Measurements from ENCODE around the gene COL12A1. TPM values are rescaled to one million over a fixed set of nuclear protein-coding genes. Genes with fewer than 3 reads are reported as not detected.

Gene COL12A1
- total and polyA plus RNA-seq, 9 donors: 244 to 1,030 (median 553) TPM

GRCh38 chr6:75167325-75167724, 38.5 kb downstream of the COL12A1 start:
- Histone ChIP-seq H3K27ac (ENCODE audit: low read length) (peak overlapping the region; percentile 53), H3K4me3 (ENCODE audit: low read length) (no peak overlapping the region), H3K27me3 (ENCODE audit: control insufficient read depth, insufficient read depth, low read length) (no peaks in the 10 kb centered on the region), H3K36me3 (ENCODE audit: control insufficient read depth, insufficient read depth, low read length) (peaks cover 4% of the 10 kb centered on the region), H3K9me3 (replicated peaks; ENCODE audit: control insufficient read depth, low read depth, low read length) (no peaks in the 10 kb centered on the region), H3K4me1 (ENCODE audit: control insufficient read depth, insufficient read depth, low read length) (peaks cover 4% of the 10 kb centered on the region)
- WGBS (ENCODE audit: insufficient coverage): no CpG with 5 or more reads among the region's 3 CpGs
- peak; percentile 80 for DNase-seq

DNA sequence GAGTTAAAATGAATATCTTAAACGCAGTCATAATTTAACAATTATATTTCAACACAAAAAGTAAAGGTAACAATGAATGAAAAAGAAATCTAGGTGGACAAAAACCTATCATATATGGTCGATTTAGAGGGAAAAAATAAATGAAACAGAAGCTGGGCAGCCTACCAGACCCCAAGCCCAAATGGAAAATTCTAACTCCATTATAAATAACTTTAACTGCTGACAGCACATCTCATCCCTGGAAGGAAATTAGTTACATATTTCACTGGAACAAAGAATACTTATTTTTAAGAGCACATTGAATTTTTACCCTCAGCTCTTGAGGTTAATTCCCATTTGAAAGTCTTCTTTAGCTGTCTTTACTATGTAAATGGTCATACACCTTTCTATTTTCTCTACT, 39.1 kb downstream of the COL12A1 start:
- no peaks in the 10 kb centered on the region for H3K27me3 ChIP-seq (ENCODE audit: control insufficient read depth, insufficient read depth, low read length)
- peak overlapping the region; percentile 53 for H3K27ac ChIP-seq (ENCODE audit: low read length)
- peak; percentile 81 for DNase-seq
- H3K36me3 ChIP-seq (ENCODE audit: control insufficient read depth, insufficient read depth, low read length): peaks cover 4% of the 10 kb centered on the region
- H3K4me1 ChIP-seq (ENCODE audit: control insufficient read depth, insufficient read depth, low read length): peaks cover 4% of the 10 kb centered on the region
- WGBS (ENCODE audit: insufficient coverage): no CpG with 5 or more reads among the region's 2 CpGs
- no peak overlapping the region for H3K4me3 ChIP-seq (ENCODE audit: low read length)
- H3K9me3 ChIP-seq (replicated peaks; ENCODE audit: control insufficient read depth, low read depth, low read length): no peaks in the 10 kb centered on the region

GRCh38 chr6:75166236-75166635, 39.6 kb downstream of the COL12A1 start:
- Histone ChIP-seq H3K27me3 (ENCODE audit: control insufficient read depth, insufficient read depth, low read length) (no peaks in the 10 kb centered on the region), H3K9me3 (replicated peaks; ENCODE audit: control insufficient read depth, low read depth, low read length) (no peaks in the 10 kb centered on the region), H3K36me3 (ENCODE audit: control insufficient read depth, insufficient read depth, low read length) (peaks cover 4% of the 10 kb centered on the region), H3K4me1 (ENCODE audit: control insufficient read depth, insufficient read depth, low read length) (peaks cover 2% of the 10 kb centered on the region), H3K27ac (ENCODE audit: low read length) (peak overlapping the region; percentile 21), H3K4me3 (ENCODE audit: low read length) (no peak overlapping the region)
- no peak for DNase-seq
- no CpG with 5 or more reads among the region's 2 CpGs for WGBS (ENCODE audit: insufficient coverage)

GRCh38 chr6:75158176-75158575, 47.7 kb downstream of the COL12A1 start:
- Histone ChIP-seq H3K4me3 (ENCODE audit: low read length) (no peak overlapping the region), H3K27ac (ENCODE audit: low read length) (no peak overlapping the region), H3K27me3 (ENCODE audit: control insufficient read depth, insufficient read depth, low read length) (no peaks in the 10 kb centered on the region), H3K9me3 (replicated peaks; ENCODE audit: control insufficient read depth, low read depth, low read length) (no peaks in the 10 kb centered on the region), H3K4me1 (ENCODE audit: control insufficient read depth, insufficient read depth, low read length) (no peaks in the 10 kb centered on the region), H3K36me3 (ENCODE audit: control insufficient read depth, insufficient read depth, low read length) (peaks cover 6% of the 10 kb centered on the region)
- no peak for DNase-seq

GRCh38 chr6:75157336-75157735, 48.5 kb downstream of the COL12A1 start:
- no peaks in the 10 kb centered on the region for H3K4me1 ChIP-seq (ENCODE audit: control insufficient read depth, insufficient read depth, low read length)
- H3K9me3 ChIP-seq (replicated peaks; ENCODE audit: control insufficient read depth, low read depth, low read length): no peaks in the 10 kb centered on the region
- no peak for DNase-seq
- no peak overlapping the region for H3K27ac ChIP-seq (ENCODE audit: low read length)
- H3K36me3 ChIP-seq (ENCODE audit: control insufficient read depth, insufficient read depth, low read length): peaks cover 6% of the 10 kb centered on the region
- no peak overlapping the region for H3K4me3 ChIP-seq (ENCODE audit: low read length)
- H3K27me3 ChIP-seq (ENCODE audit: control insufficient read depth, insufficient read depth, low read length): no peaks in the 10 kb centered on the region
- WGBS (ENCODE audit: insufficient coverage): no CpG with 5 or more reads among the region's 2 CpGs

DNA sequence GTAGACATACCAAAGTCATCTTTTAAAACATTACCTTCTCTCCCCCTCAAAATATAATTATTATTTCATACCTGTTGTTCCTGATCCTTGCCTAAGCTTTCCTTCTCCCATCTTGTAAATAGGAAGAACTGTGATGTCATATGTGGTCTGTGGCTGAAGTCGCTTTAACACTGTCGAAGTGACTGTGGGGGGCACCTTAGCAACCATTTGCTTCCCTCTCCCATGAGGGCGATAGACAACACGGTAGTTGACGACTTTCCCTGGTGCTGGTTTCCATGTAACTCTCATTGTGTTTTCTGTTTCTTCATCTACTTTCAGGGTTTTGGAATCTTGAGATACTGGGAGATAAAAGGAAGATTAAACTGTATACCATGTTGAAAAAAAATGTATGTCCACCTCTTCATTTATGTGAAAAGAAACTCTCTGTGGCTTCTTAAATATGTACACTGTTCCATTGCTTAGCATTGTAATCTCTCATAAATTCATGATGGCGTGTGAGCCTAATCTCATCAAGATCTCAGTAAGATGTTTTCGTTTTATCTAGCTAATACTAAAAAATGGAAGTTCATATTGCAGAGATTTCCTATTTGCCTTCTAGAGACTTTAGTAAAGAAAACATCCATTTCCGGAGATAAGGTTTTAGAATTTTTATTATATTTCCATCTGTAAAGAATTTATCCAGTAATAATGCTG, 49.5 kb downstream of the COL12A1 start:
- no CpG with 5 or more reads among the region's 8 CpGs for WGBS (ENCODE audit: insufficient coverage)
- no peak for DNase-seq
- Histone ChIP-seq H3K9me3 (replicated peaks; ENCODE audit: control insufficient read depth, low read depth, low read length) (no peaks in the 10 kb centered on the region), H3K27me3 (ENCODE audit: control insufficient read depth, insufficient read depth, low read length) (no peaks in the 10 kb centered on the region), H3K36me3 (ENCODE audit: control insufficient read depth, insufficient read depth, low read length) (peaks cover 14% of the 10 kb centered on the region), H3K4me1 (ENCODE audit: control insufficient read depth, insufficient read depth, low read length) (no peaks in the 10 kb centered on the region), H3K4me3 (ENCODE audit: low read length) (no peak overlapping the region), H3K27ac (ENCODE audit: low read length) (no peak overlapping the region)

DNA sequence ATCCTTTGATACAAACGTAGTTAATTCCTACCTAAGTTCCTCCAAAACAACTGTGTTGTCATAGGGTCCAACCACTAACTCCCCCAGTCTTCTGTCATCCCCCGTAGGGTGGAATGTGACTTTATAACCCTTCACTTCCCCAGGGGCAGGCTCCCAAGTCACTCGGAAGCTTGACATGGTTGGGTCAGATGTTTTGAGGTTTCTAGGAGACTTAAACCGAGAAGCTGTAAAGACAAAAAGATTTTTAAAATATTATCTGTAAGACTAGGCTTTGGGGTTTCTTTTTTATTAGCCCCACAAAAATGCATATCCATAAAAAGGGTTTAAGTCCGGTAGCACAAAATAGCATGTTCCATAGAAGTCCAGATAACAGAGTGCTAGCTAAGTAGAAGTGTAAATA, 50.2 kb downstream of the COL12A1 start:
- Histone ChIP-seq H3K9me3 (replicated peaks; ENCODE audit: control insufficient read depth, low read depth, low read length) (no peaks in the 10 kb centered on the region), H3K4me3 (ENCODE audit: low read length) (no peak overlapping the region), H3K4me1 (ENCODE audit: control insufficient read depth, insufficient read depth, low read length) (no peaks in the 10 kb centered on the region), H3K36me3 (ENCODE audit: control insufficient read depth, insufficient read depth, low read length) (peaks cover 14% of the 10 kb centered on the region), H3K27me3 (ENCODE audit: control insufficient read depth, insufficient read depth, low read length) (no peaks in the 10 kb centered on the region), H3K27ac (ENCODE audit: low read length) (no peak overlapping the region)
- DNase-seq: no peak
- WGBS (ENCODE audit: insufficient coverage): no CpG with 5 or more reads among the region's 5 CpGs

DNA sequence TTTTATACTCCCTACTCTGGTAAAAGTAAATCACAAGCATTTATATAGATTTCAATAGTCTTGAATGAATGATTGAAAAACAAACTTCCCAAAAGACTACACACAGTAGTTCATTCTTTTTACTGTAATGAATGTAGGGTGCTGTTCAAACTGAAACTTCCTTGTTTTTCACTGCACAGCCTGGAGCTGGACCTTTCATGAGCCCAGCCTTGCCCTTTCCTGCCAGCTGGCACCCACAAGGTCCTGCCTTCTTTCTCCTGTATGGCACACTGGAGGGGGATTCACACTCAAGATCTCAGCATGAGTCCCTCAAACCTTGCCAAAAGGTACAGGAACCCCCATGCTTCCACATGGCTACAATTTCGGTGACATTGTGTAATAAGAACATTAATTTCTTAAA, 50.9 kb downstream of the COL12A1 start:
- Histone ChIP-seq H3K4me3 (ENCODE audit: low read length) (no peak overlapping the region), H3K27me3 (ENCODE audit: control insufficient read depth, insufficient read depth, low read length) (no peaks in the 10 kb centered on the region), H3K4me1 (ENCODE audit: control insufficient read depth, insufficient read depth, low read length) (no peaks in the 10 kb centered on the region), H3K27ac (ENCODE audit: low read length) (peak overlapping the region; percentile 25), H3K9me3 (replicated peaks; ENCODE audit: control insufficient read depth, low read depth, low read length) (no peaks in the 10 kb centered on the region), H3K36me3 (ENCODE audit: control insufficient read depth, insufficient read depth, low read length) (peaks cover 14% of the 10 kb centered on the region)
- no peak for DNase-seq
- no CpG with 5 or more reads among the region's 1 CpG for WGBS (ENCODE audit: insufficient coverage)

- Histone ChIP-seq H3K4me1 (ENCODE audit: control insufficient read depth, insufficient read depth, low read length) (no peaks in the 10 kb centered on the region), H3K4me3 (ENCODE audit: low read length) (no peak overlapping the region), H3K27ac (ENCODE audit: low read length) (no peak overlapping the region), H3K27me3 (ENCODE audit: control insufficient read depth, insufficient read depth, low read length) (no peaks in the 10 kb centered on the region), H3K9me3 (replicated peaks; ENCODE audit: control insufficient read depth, low read depth, low read length) (no peaks in the 10 kb centered on the region), H3K36me3 (ENCODE audit: control insufficient read depth, insufficient read depth, low read length) (peaks cover 23% of the 10 kb centered on the region)
- no peak for DNase-seq
- WGBS (ENCODE audit: insufficient coverage): 86% methylated on average over 1 of the region's 6 CpGs
Observed at GRCh38 chr6:75150685-75151412, 55.0 kb downstream of the COL12A1 start.

DNA sequence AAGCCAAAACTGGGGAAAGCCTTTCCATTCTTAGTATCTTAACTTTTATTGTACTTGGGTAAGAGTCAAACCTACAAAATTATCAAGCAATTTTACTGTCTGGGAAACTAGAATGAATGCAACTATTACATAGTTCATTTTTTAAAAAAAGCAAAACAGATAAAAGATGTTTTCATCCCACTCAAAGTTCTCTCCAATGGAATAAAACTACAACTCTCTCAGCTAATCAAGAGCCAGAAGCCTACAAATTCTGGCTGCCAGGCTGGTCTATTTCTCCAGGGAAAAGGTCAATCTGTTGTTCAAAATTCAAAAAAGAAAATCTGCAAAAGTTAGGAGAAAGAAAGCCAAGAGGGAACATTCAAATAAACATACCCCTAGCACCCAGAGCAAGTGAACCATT, 56.2 kb downstream of the COL12A1 start:
- no peak overlapping the region for H3K27ac ChIP-seq (ENCODE audit: low read length)
- H3K4me1 ChIP-seq (ENCODE audit: control insufficient read depth, insufficient read depth, low read length): no peaks in the 10 kb centered on the region
- DNase-seq: peak; percentile 67
- H3K27me3 ChIP-seq (ENCODE audit: control insufficient read depth, insufficient read depth, low read length): no peaks in the 10 kb centered on the region
- H3K36me3 ChIP-seq (ENCODE audit: control insufficient read depth, insufficient read depth, low read length): peaks cover 22% of the 10 kb centered on the region
- H3K4me3 ChIP-seq (ENCODE audit: low read length): no peak overlapping the region
- no peaks in the 10 kb centered on the region for H3K9me3 ChIP-seq (replicated peaks; ENCODE audit: control insufficient read depth, low read depth, low read length)
